ENCODE results near the gene LRRC27.

DNA sequence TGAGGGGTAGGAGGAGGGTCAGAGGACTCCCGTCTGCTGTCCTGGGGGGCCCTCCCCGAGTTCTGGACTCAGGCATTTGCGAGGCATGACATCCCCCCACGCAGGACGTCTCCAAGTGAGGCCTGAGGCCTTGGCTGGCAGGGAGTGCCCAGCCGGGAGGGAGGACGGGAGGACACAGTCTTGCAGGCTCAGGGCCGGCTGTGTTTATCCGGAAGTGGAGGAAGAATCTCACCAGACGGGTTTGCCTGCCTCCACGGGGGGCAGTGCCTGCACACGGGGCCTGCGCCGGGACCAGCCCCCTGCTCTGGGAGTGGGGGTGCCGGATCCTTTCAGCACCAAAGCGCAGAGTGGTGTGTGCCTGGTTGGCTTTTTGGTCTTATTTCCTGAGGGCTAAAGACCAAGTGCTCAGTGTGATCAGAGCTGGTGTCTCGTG lies 75.9 kb downstream of the LRRC27 start:
- TF ChIP-seq POLR2A (IDR thresholded peaks at IDR 0.05; ENCODE audit: low read length) (no peak), GATA1 (IDR thresholded peaks at IDR 0.05; ENCODE audit: low read depth, low read length) (no peak)

All from erythroblast (primary cell).